WTC11 (cell line): ENCODE results near the gene GPR34.

Source experiments
- ATF1 ChIP-seq: sonication (generic); formaldehyde crosslinking; IDR thresholded peaks from 2 replicates; pipeline ENCODE4 v1.8.1; 2023; ENCODE audit warnings: mild to moderate bottlenecking, moderate library complexity, missing genetic modification reagents
- FOXP1 ChIP-seq: sonication (generic); formaldehyde crosslinking; IDR thresholded peaks from 2 replicates; pipeline ENCODE4 v1.8.0; 2022; ENCODE audit warnings: missing genetic modification reagents, mild to moderate bottlenecking, moderate library complexity, borderline replicate concordance
- ZNF263 ChIP-seq: sonication (generic); formaldehyde crosslinking; IDR thresholded peaks from 2 replicates; pipeline ENCODE4 v1.8.1; 2022; ENCODE audit warnings: low read depth, mild to moderate bottlenecking, moderate library complexity, missing genetic modification reagents
- TF ChIP-seq, protein P1 (sequence below): fragments of 200-600 bp; IDR thresholded peaks from 2 replicates; pipeline ENCODE4 v1.8.0; 2022; ENCODE audit warnings: antibody characterized with exemption

DNA sequence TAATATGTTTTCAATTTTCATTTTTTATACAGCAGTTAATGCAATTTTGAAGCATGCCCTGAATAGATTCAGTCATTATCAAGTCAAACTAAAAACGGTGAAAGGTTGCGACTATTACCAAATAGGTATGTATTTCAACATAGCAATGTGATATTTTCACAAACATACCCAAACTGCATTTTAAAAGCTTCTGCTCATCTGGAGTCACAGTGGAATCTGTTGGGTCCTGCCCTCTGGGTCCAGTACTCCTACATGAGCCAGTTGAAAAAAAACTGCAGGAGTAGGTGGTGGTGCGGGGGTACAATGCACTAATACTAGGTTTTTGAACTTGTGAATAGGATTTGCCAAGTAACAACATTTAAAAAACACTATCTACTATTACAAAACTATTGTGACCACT is 938 bp downstream of the GPR34 start:
- TF ChIP-seq ATF1 (no peak), FOXP1 (CRISPR knock-in tag) (no peak), ZNF263 (CRISPR knock-in tag) (no peak)
- TF ChIP-seq, protein P1, sequence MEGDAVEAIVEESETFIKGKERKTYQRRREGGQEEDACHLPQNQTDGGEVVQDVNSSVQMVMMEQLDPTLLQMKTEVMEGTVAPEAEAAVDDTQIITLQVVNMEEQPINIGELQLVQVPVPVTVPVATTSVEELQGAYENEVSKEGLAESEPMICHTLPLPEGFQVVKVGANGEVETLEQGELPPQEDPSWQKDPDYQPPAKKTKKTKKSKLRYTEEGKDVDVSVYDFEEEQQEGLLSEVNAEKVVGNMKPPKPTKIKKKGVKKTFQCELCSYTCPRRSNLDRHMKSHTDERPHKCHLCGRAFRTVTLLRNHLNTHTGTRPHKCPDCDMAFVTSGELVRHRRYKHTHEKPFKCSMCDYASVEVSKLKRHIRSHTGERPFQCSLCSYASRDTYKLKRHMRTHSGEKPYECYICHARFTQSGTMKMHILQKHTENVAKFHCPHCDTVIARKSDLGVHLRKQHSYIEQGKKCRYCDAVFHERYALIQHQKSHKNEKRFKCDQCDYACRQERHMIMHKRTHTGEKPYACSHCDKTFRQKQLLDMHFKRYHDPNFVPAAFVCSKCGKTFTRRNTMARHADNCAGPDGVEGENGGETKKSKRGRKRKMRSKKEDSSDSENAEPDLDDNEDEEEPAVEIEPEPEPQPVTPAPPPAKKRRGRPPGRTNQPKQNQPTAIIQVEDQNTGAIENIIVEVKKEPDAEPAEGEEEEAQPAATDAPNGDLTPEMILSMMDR, result no peak
